Calu3 (cell line): ENCODE data around the gene ADGRL3. TPM values are rescaled to one million over a fixed set of nuclear protein-coding genes. Genes with fewer than 3 reads are reported as not detected.

ENCODE experiments used
- BruUV-seq: library from RNA; stranded (reverse); fragments of 400-500 nt; replicated peaks from 2 replicates; lab custom pipeline; 2021; lab: Mats Ljungman, UMichigan
- CTCF ChIA-PET: fragments of 300-600 bp; sonication (Branson Sonifier 250); formaldehyde crosslinking; loops from one replicate; lab custom pipeline; 2022; ENCODE audit warnings: antibody characterized with exemption; lab: Charles Lee
- DNase-seq: peaks from one replicate; pipeline ENCODE4 v3.0.0; 2022
- H3K27ac Mint-ChIP-seq: one replicate; pipeline ENCODE4 v1.8.0; 2022; ENCODE audit warnings: mixed read lengths; ENCODE audit not compliant: unreplicated experiment
- H3K27me3 Mint-ChIP-seq: one replicate; pipeline ENCODE4 v1.8.0; 2022; ENCODE audit warnings: mixed read lengths; ENCODE audit not compliant: unreplicated experiment
- H3K36me3 Mint-ChIP-seq: one replicate; pipeline ENCODE4 v1.8.0; 2022; ENCODE audit warnings: mild to moderate bottlenecking, moderate library complexity, mixed read lengths; ENCODE audit not compliant: insufficient read depth, unreplicated experiment
- H3K4me1 Mint-ChIP-seq: one replicate; pipeline ENCODE4 v1.8.0; 2022; ENCODE audit warnings: mild to moderate bottlenecking, low read depth, mixed read lengths; ENCODE audit not compliant: unreplicated experiment
- H3K4me3 Mint-ChIP-seq: one replicate; pipeline ENCODE4 v1.8.0; 2022; ENCODE audit warnings: mild to moderate bottlenecking, low read depth, moderate library complexity, mixed read lengths; ENCODE audit not compliant: unreplicated experiment
- H3K9me3 Mint-ChIP-seq: one replicate; pipeline ENCODE4 v1.8.0; 2022; ENCODE audit warnings: low read depth, mixed read lengths; ENCODE audit not compliant: unreplicated experiment
- intact Hi-C: fragments of 100-400 bp; cut with micrococcal nuclease; formaldehyde crosslinking; loops from one replicate; pipeline ENCODE4 v1.10.0; 2022; ENCODE audit not compliant: unreplicated experiment
- total RNA-seq: library from RNA; stranded (reverse); gene quantifications from 2 replicates; pipeline ENCODE4 v1.2.3, GENCODE V29; 2022
- TF ChIP-seq, protein P1 (sequence below): fragments of 200-600 bp; IDR thresholded peaks from one replicate; pipeline ENCODE4 v1.8.0; 2022; ENCODE audit warnings: antibody characterized with exemption; ENCODE audit not compliant: unreplicated experiment

ADGRL3 gene
- total RNA-seq, 1 experiment from 2014 or later, result 0.66 TPM

DNA sequence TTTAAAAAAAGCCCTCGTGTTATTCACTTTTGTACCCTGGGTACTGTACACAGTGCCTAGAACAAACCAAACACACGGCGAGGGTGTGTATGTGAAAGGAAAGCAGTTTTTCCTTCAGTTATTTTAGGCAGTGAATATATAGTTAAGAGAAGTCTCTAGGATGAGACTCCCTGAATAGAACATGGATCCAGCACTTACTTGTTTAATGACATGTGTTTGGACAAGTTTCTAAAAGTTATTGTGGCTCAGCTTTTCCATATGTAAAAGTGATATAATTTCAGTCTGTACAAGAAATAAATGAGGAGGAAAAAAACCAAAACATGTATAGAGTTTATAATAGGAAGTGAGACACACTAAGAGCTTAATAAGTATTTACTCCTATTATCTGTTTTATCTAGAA lies 273.2 kb downstream of the ADGRL3 start:
- intact Hi-C loops, result no loop called here
- Mint-ChIP-seq H3K27me3 (no peaks in the 10 kb centered on the region), H3K27ac (no peak overlapping the region), H3K4me1 (peaks cover 10% of the 10 kb centered on the region), H3K4me3 (no peak overlapping the region), H3K9me3 (no peaks in the 10 kb centered on the region), H3K36me3 (no peaks in the 10 kb centered on the region)
- DNase-seq, result no peak
- CTCF ChIA-PET, result no interaction called here
- TF ChIP-seq, protein P1, sequence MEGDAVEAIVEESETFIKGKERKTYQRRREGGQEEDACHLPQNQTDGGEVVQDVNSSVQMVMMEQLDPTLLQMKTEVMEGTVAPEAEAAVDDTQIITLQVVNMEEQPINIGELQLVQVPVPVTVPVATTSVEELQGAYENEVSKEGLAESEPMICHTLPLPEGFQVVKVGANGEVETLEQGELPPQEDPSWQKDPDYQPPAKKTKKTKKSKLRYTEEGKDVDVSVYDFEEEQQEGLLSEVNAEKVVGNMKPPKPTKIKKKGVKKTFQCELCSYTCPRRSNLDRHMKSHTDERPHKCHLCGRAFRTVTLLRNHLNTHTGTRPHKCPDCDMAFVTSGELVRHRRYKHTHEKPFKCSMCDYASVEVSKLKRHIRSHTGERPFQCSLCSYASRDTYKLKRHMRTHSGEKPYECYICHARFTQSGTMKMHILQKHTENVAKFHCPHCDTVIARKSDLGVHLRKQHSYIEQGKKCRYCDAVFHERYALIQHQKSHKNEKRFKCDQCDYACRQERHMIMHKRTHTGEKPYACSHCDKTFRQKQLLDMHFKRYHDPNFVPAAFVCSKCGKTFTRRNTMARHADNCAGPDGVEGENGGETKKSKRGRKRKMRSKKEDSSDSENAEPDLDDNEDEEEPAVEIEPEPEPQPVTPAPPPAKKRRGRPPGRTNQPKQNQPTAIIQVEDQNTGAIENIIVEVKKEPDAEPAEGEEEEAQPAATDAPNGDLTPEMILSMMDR, result no peak
- BruUV-seq, result no TSS peak

DNA sequence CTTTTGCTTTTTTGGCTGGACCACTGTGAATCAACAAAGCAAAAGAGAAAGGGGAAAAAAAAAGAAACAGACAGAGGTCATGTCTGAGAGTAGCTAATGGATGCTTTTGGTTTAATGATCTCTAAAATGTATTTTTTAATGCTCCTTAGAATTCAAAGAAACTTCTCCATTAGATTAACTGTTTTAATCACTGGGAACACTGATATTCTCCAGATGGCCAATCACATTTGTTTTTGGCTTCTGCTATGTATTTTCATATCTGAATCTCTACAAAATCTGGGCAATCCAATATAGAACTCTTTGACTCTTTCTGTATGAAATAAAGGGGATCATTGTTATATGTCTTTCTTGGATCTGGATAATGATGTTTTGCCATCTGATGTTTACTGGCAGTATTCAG lies 278.2 kb downstream of the ADGRL3 start:
- no peak overlapping the region for H3K27ac Mint-ChIP-seq

GRCh38 chr4:61485056-61485455 lies 284.9 kb downstream of the ADGRL3 start:
- CTCF ChIA-PET, result no interaction called here
- intact Hi-C loops, result no loop called here
- BruUV-seq, result no TSS peak
- no peak for DNase-seq
- H3K4me3 Mint-ChIP-seq, result no peak overlapping the region
- H3K27me3 Mint-ChIP-seq, result no peaks in the 10 kb centered on the region
- H3K9me3 Mint-ChIP-seq, result no peaks in the 10 kb centered on the region
- peaks cover 3% of the 10 kb centered on the region for H3K4me1 Mint-ChIP-seq
- H3K27ac Mint-ChIP-seq, result no peak overlapping the region
- H3K36me3 Mint-ChIP-seq, result no peaks in the 10 kb centered on the region
- TF ChIP-seq, protein P1, result no peak

More for the DNA sequence above, 278.2 kb downstream of the ADGRL3 start:
- intact Hi-C loops, result no loop called here
- CTCF ChIA-PET, result no interaction called here
- Mint-ChIP-seq H3K9me3 (no peaks in the 10 kb centered on the region), H3K36me3 (no peaks in the 10 kb centered on the region), H3K4me1 (no peaks in the 10 kb centered on the region), H3K27me3 (no peaks in the 10 kb centered on the region), H3K4me3 (no peak overlapping the region)
- TF ChIP-seq, protein P1, result no peak
- DNase-seq, result no peak
- BruUV-seq, result no TSS peak

DNA sequence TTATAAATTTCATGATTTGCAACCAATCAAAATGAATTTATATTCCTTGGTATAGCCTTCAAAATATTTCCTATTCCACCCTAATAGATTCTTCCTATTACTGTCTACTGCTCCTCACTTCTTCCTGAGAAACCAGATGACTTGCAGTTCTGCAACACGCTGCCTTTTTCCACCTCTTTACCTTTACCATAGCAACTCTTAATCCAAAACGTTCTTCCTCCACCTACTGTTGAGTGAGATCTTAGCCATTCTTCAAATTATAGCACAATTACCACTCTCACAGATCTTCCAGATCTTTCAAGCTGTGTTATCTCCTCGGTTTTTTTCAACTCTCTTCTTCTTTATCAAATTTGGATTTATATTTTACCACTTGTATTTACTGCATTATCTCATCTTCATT lies 289.8 kb downstream of the ADGRL3 start:
- H3K27me3 Mint-ChIP-seq, result no peaks in the 10 kb centered on the region
- no peaks in the 10 kb centered on the region for H3K36me3 Mint-ChIP-seq
- BruUV-seq, result no TSS peak
- CTCF ChIA-PET, result no interaction called here
- TF ChIP-seq, protein P1, result no peak
- H3K4me3 Mint-ChIP-seq, result no peak overlapping the region
- DNase-seq, result no peak
- no peak overlapping the region for H3K27ac Mint-ChIP-seq
- intact Hi-C loops, result loop anchor here (5.0 kb wide), 1 partner anchor 83 kb away; no protein-coding TSS in a partner anchor
- H3K9me3 Mint-ChIP-seq, result no peaks in the 10 kb centered on the region
- H3K4me1 Mint-ChIP-seq, result peaks cover 18% of the 10 kb centered on the region
